Activated naive CD4-positive, alpha-beta T cell treated with anti-CD3 and anti-CD28 coated beads, Interleukin-2, amount 10 ng/mL, durations not matched to agents 7 days and 5 days (primary cell): ENCODE data around the gene LENG9.

Source experiments
- CTCF ChIA-PET: fragments of 350-600 bp; sonication (Branson Sonifier 250); formaldehyde crosslinking; loops from one replicate; lab custom pipeline; 2021; ENCODE audit warnings: antibody characterized with exemption; lab: Charles Lee
- DNase-seq: peaks from one replicate; pipeline ENCODE4 v3.0.0-alpha.2; 2020
- H3K27ac Mint-ChIP-seq: one replicate; pipeline ENCODE4 v1.8.0; 2021; ENCODE audit warnings: mild to moderate bottlenecking, moderate library complexity, mixed read lengths
- H3K27me3 Mint-ChIP-seq: one replicate; pipeline ENCODE4 v1.8.0; 2021; ENCODE audit warnings: mild to moderate bottlenecking, mixed read lengths
- H3K36me3 Mint-ChIP-seq: one replicate; pipeline ENCODE4 v1.8.0; 2021; ENCODE audit warnings: mixed read lengths
- H3K4me1 Mint-ChIP-seq: one replicate; pipeline ENCODE4 v1.8.0; 2021; ENCODE audit warnings: mixed read lengths
- H3K4me3 Mint-ChIP-seq: one replicate; pipeline ENCODE4 v1.8.0; 2021; ENCODE audit warnings: mild to moderate bottlenecking, moderate library complexity, mixed read lengths
- H3K9me3 Mint-ChIP-seq: one replicate; pipeline ENCODE4 v1.8.0; 2021; ENCODE audit warnings: mixed read lengths

LENG9 gene

GRCh38 chr19:54459282-54460229, 4.0 kb downstream of the LENG9 start:
- H3K4me3 Mint-ChIP-seq, result no peak overlapping the region
- peaks cover 6% of the 10 kb centered on the region for H3K27me3 Mint-ChIP-seq
- CTCF ChIA-PET, result no interaction called here
- no peak overlapping the region for H3K27ac Mint-ChIP-seq
- peaks cover 30% of the 10 kb centered on the region for H3K4me1 Mint-ChIP-seq
- no peaks in the 10 kb centered on the region for H3K9me3 Mint-ChIP-seq
- H3K36me3 Mint-ChIP-seq, result peaks cover 43% of the 10 kb centered on the region
- no peak for DNase-seq

GRCh38 chr19:54458648-54459281, 4.8 kb downstream of the LENG9 start:
- CTCF ChIA-PET, result no interaction called here
- Mint-ChIP-seq H3K36me3 (peaks cover 48% of the 10 kb centered on the region), H3K4me3 (no peak overlapping the region)

DNA sequence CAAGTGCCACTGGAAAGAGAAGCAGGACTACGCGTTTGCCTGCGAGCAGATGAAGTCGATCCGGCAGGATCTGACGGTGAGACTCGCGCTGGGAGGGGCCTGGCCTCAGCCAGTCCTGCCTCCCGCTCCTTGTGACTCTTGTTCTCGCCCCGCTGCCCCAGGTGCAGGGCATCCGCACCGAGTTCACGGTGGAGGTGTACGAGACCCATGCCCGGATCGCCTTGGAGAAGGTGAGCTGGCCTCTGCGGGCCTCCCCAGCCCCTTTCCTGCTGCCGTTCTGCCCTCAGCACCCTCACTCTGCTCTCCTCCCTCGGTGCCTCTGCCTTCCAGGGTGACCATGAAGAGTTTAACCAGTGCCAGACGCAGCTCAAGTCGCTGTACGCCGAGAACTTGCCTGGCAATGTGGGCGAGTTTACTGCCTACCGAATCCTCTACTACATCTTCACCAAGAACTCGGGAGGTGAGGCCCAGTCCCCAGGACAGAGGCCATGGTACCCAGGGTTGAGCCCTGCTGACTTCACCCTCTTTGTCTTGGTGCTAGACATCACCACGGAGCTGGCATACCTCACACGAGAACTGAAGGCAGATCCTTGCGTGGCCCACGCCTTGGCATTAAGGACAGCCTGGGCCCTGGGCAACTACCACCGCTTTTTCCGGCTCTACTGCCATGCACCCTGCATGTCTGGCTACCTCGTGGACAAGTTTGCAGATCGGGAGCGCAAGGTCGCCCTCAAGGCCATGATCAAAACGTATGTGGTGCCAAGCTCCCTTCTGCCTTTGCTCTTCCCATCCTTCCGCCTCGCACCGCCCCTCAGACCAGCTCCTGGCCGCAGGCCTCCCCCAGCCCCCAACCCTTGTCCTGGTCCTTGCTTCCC, 5.6 kb downstream of the LENG9 start:
- no peak overlapping the region for H3K4me3 Mint-ChIP-seq
- H3K27me3 Mint-ChIP-seq, result no peaks in the 10 kb centered on the region
- H3K4me1 Mint-ChIP-seq, result peaks cover 24% of the 10 kb centered on the region
- CTCF ChIA-PET, result no interaction called here
- no peak overlapping the region for H3K27ac Mint-ChIP-seq
- H3K9me3 Mint-ChIP-seq, result no peaks in the 10 kb centered on the region
- peaks cover 55% of the 10 kb centered on the region for H3K36me3 Mint-ChIP-seq
- DNase-seq, result no peak

More at GRCh38 chr19:54458648-54459281, 4.8 kb downstream of the LENG9 start:
- no peak for DNase-seq
- no peak overlapping the region for H3K27ac Mint-ChIP-seq
- H3K9me3 Mint-ChIP-seq, result no peaks in the 10 kb centered on the region
- H3K4me1 Mint-ChIP-seq, result peaks cover 25% of the 10 kb centered on the region
- no peaks in the 10 kb centered on the region for H3K27me3 Mint-ChIP-seq

- CTCF ChIA-PET, result no interaction called here
- H3K4me3 Mint-ChIP-seq, result no peak overlapping the region
- no peaks in the 10 kb centered on the region for H3K27me3 Mint-ChIP-seq
- DNase-seq, result no peak
- H3K9me3 Mint-ChIP-seq, result no peaks in the 10 kb centered on the region
- H3K36me3 Mint-ChIP-seq, result peaks cover 67% of the 10 kb centered on the region
- H3K4me1 Mint-ChIP-seq, result peaks cover 22% of the 10 kb centered on the region
- H3K27ac Mint-ChIP-seq, result no peak overlapping the region
Observed at GRCh38 chr19:54456423-54457373, 6.9 kb downstream of the LENG9 start.

GRCh38 chr19:54455786-54456422, 7.7 kb downstream of the LENG9 start:
- DNase-seq, result no peak
- H3K27ac Mint-ChIP-seq, result no peak overlapping the region
- no peaks in the 10 kb centered on the region for H3K9me3 Mint-ChIP-seq
- H3K4me3 Mint-ChIP-seq, result no peak overlapping the region
- peaks cover 71% of the 10 kb centered on the region for H3K36me3 Mint-ChIP-seq
- H3K27me3 Mint-ChIP-seq, result no peaks in the 10 kb centered on the region
- peaks cover 23% of the 10 kb centered on the region for H3K4me1 Mint-ChIP-seq
- CTCF ChIA-PET, result no interaction called here

- Mint-ChIP-seq H3K4me1 (peaks cover 30% of the 10 kb centered on the region), H3K9me3 (no peaks in the 10 kb centered on the region), H3K27ac (no peak overlapping the region), H3K36me3 (peaks cover 72% of the 10 kb centered on the region), H3K27me3 (no peaks in the 10 kb centered on the region), H3K4me3 (no peak overlapping the region)
- no peak for DNase-seq
- CTCF ChIA-PET, result interaction anchor here (2.2 kb wide), 1 partner anchor 8 kb away, joined by 6 read pairs; the partner anchor contains the start of gene LENG9
Observed at GRCh38 chr19:54454781-54455675, 8.6 kb downstream of the LENG9 start.

- peaks cover 70% of the 10 kb centered on the region for H3K36me3 Mint-ChIP-seq
- DNase-seq, result no peak
- H3K4me3 Mint-ChIP-seq, result no peak overlapping the region
- no peaks in the 10 kb centered on the region for H3K9me3 Mint-ChIP-seq
- H3K27me3 Mint-ChIP-seq, result no peaks in the 10 kb centered on the region
- no peak overlapping the region for H3K27ac Mint-ChIP-seq
- peaks cover 27% of the 10 kb centered on the region for H3K4me1 Mint-ChIP-seq
- CTCF ChIA-PET, result interaction anchor here (2.2 kb wide), 1 partner anchor 9 kb away, joined by 6 read pairs; the partner anchor contains the start of gene LENG9
Observed at GRCh38 chr19:54453921-54454780, 9.4 kb downstream of the LENG9 start.

GRCh38 chr19:54452626-54453025, 11.0 kb downstream of the LENG9 start:
- no peaks in the 10 kb centered on the region for H3K9me3 Mint-ChIP-seq
- H3K27me3 Mint-ChIP-seq, result no peaks in the 10 kb centered on the region
- peaks cover 32% of the 10 kb centered on the region for H3K4me1 Mint-ChIP-seq
- CTCF ChIA-PET, result no interaction called here
- no peak overlapping the region for H3K4me3 Mint-ChIP-seq
- no peak for DNase-seq
- peaks cover 61% of the 10 kb centered on the region for H3K36me3 Mint-ChIP-seq
- no peak overlapping the region for H3K27ac Mint-ChIP-seq

DNA sequence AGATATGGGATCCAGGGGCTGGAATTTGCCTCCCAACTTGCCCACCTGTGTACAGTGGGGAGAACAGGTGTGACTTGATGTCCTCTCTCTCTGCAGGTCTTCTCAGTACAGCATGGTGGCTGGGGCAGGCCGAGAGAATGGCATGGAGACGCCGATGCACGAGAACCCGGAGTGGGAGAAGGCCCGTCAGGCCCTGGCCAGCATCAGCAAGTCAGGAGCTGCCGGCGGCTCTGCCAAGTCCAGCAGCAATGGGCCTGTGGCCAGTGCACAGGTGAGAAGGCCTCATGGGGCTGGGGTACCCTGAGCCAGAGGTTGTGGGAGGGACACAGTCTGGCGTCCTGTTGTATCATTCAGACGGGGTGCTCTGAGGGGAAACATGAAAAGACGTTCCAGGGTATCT, 11.6 kb downstream of the LENG9 start:
- peaks cover 37% of the 10 kb centered on the region for H3K4me1 Mint-ChIP-seq
- H3K27ac Mint-ChIP-seq, result no peak overlapping the region
- CTCF ChIA-PET, result no interaction called here
- no peak for DNase-seq
- H3K36me3 Mint-ChIP-seq, result peaks cover 60% of the 10 kb centered on the region
- no peaks in the 10 kb centered on the region for H3K27me3 Mint-ChIP-seq
- no peak overlapping the region for H3K4me3 Mint-ChIP-seq
- no peaks in the 10 kb centered on the region for H3K9me3 Mint-ChIP-seq

DNA sequence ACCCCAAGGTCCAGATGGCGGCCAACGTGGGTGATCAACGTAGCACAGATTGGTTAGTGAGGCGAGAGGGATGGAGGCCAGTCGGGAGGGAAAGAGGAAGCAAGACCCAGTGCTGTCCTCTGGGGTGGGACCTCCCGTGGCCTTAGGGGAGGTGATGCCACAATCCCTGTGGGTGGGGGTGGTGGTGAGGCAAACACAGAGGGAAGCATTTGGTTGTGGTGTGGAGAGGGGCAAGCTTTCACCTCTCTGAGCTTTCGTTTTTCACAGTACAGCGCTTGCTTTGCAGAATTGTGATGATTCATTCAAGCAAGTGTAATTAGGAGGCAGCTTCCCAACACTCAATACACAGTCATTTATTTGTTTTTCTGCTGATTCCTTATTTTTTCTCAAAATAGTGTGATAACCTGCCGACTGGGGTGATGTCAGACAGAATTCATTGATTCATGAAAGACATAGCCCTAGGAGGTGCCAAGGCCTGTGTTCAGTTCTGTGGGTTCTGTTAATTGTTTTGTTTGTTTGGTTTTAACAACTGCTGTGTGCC, 12.2 kb downstream of the LENG9 start:
- Mint-ChIP-seq H3K27me3 (no peaks in the 10 kb centered on the region), H3K27ac (no peak overlapping the region), H3K4me3 (peak overlapping the region; percentile 99), H3K36me3 (peaks cover 60% of the 10 kb centered on the region), H3K9me3 (no peaks in the 10 kb centered on the region), H3K4me1 (peaks cover 40% of the 10 kb centered on the region)
- DNase-seq, result no peak
- CTCF ChIA-PET, result no interaction called here

DNA sequence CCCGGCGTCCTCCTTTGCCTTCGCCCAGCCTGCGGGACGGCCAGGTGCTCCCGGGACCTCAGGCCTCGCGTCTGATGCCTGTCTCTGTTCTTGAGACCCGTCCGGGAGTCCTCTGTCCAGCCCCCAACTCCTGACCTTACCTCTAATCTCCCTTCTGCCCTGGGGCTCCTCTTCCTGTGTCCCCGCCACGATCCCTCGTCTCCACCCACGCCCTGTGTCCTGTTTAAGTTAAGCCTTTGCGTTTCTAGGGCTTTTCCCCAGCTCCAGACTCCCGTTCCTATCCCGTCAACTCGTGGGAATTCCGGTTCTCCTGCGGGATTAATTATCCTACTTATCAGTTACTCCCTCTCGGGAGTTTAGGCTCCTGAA, 13.9 kb downstream of the LENG9 start:
- H3K27me3 Mint-ChIP-seq, result no peaks in the 10 kb centered on the region
- no peaks in the 10 kb centered on the region for H3K9me3 Mint-ChIP-seq
- no peak for DNase-seq
- CTCF ChIA-PET, result interaction anchor here (3.3 kb wide), 1 partner anchor 10 kb away, joined by 13 read pairs; no protein-coding TSS in a partner anchor
- H3K36me3 Mint-ChIP-seq, result peaks cover 55% of the 10 kb centered on the region
- H3K4me3 Mint-ChIP-seq, result peak overlapping the region; percentile 99
- H3K27ac Mint-ChIP-seq, result peak overlapping the region; percentile 96
- peaks cover 43% of the 10 kb centered on the region for H3K4me1 Mint-ChIP-seq
